Activated CD8-positive, alpha-beta memory T cell treated with anti-CD3 and anti-CD28 coated beads for 48 hours (primary cell): Measurements from ENCODE around the gene CEMIP.
A peak's percentile ranks its signal among the peaks of the same experiment; 100 is the strongest.

Source experiments
- DNase-seq, 3 experiments: peaks; one replicate each; pipeline ENCODE4 v3.0.0-alpha.2; 2020; ENCODE audit warnings: low read depth in 2 of 3, low spot score in 2 of 3

CEMIP gene

GRCh38 chr15:80998251-80998650 lies 219.1 kb downstream of the CEMIP start:
- no peak for DNase-seq

DNA sequence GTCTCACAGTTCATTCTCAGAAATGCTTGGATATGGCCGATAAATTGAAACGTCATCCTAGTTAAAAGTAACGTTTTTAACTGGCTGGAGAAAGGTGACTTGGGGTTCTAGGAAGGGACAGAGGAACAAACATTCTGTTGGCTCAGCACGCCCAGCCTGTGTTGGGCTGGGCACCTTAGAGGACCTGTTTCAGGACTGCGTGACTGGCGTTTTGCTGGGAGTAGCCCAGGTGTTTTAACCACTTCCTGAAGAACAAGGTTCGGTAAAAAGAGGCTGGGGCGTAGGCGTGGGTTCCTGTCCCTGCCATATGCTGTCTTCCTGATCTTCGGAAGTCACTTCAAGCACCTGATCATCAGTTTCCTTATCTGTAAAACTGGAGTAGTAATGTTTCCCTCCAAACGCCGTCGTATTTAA lies 220.5 kb downstream of the CEMIP start:
- no peak for DNase-seq

DNA sequence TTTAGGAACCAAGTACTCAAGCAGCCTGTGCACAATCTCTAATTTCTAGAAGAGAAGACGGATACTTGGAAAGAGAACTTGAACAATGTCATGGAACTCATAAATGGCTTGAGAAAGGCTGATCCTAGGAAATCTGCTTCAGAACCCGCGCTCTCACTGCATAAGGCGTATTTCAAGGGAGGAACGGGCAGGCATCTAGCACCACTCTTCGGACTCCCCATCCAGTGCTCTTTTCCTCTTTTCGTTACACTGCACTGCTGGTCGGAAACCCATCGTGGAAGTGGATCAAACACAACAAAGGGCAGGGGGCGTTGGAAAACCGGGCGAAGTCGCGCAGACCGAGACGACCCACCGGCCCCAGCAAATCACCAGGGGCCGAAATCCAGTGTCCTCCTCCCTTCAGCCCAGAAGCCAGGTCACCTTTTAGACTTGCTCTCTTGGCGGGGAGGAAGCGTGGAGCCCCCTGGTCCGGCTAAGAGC lies 221.0 kb downstream of the CEMIP start:
- no peak for DNase-seq

DNA sequence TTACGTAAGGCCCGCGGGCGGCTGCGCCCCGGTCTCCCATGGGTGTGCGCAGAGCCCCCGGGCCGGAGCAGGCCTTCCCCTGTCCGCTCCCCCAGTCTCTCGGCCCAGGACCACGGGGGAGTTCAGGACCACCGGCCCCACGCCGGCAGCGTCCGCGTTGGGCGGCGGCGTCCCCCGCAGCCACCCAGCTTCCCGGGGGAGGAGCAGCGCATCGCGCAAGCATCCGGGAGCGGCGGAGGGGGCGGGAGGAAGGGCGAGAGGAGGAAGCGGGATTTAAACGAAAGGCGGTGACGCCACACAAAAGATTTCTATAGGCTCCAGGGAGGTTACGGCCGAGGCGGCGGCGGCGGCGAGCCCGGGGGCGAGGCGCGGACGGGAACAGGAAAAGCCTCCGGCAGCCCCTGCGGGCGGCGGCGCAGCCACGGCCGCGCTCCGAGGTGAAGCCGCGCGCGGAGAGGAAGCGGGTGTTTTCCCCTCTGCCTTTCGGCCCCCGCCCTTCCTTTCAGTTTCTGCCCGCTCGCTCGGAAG lies 221.5 kb downstream of the CEMIP start, which contains the start of gene TLNRD1:
Gene TLNRD1 (plus strand): TSS at position 300 of the 528 bp plus-strand sequence. CDS start 1,349 bp downstream, outside the sequence.
- DNase-seq, result peak; percentile 66 to 77 (median 69)
